GM21360 (cell line): Measurements from ENCODE around the gene LPCAT3.

Source experiments
- ATAC-seq: cut with Tn5 transposase; IDR thresholded peaks from one replicate; pipeline ENCODE4 v1.9.1; 2021; ENCODE audit warnings: mild to moderate bottlenecking, moderate library complexity; ENCODE audit not compliant: unreplicated experiment

The LPCAT3 gene

GRCh38 chr12:6965714-6966113 lies 52.6 kb downstream of the LPCAT3 start:
- no peak for ATAC-seq

- ATAC-seq = peak; percentile 33
Observed at GRCh38 chr12:6965026-6965661, 53.1 kb downstream of the LPCAT3 start.

GRCh38 chr12:6964605-6965025 lies 53.7 kb downstream of the LPCAT3 start:
- ATAC-seq = no peak

GRCh38 chr12:6963791-6964413 lies 54.4 kb downstream of the LPCAT3 start:
- ATAC-seq = no peak

GRCh38 chr12:6963016-6963731 lies 55.1 kb downstream of the LPCAT3 start:
- no peak for ATAC-seq

GRCh38 chr12:6962285-6963015 lies 55.8 kb downstream of the LPCAT3 start:
- no peak for ATAC-seq

- no peak for ATAC-seq
Observed at GRCh38 chr12:6961695-6962284, 56.5 kb downstream of the LPCAT3 start.

GRCh38 chr12:6961278-6961694 lies 57.0 kb downstream of the LPCAT3 start:
- ATAC-seq = no peak

- no peak for ATAC-seq
Observed at GRCh38 chr12:6960593-6961277, 57.5 kb downstream of the LPCAT3 start.

- ATAC-seq = no peak
Observed at GRCh38 chr12:6959805-6960592, 58.3 kb downstream of the LPCAT3 start.

- ATAC-seq = peak; percentile 33
Observed at GRCh38 chr12:6959058-6959804, 59.0 kb downstream of the LPCAT3 start.

- ATAC-seq = no peak
Observed at GRCh38 chr12:6958609-6959057, 59.6 kb downstream of the LPCAT3 start.

- no peak for ATAC-seq
Observed at GRCh38 chr12:6957741-6958608, 60.3 kb downstream of the LPCAT3 start.

GRCh38 chr12:6957151-6957701 lies 61.0 kb downstream of the LPCAT3 start:
- no peak for ATAC-seq

GRCh38 chr12:6956021-6956727 lies 62.1 kb downstream of the LPCAT3 start:
- no peak for ATAC-seq

GRCh38 chr12:6955108-6956020 lies 62.9 kb downstream of the LPCAT3 start:
- ATAC-seq = no peak
